DOHH2 (cell line): ENCODE measurements around the gene MARCHF9.

Source experiments
- CTCF ChIP-seq: fragments of 200-600 bp; sonication (generic); IDR thresholded peaks from one replicate; pipeline ENCODE4 v1.5.1; 2014; ENCODE audit warnings: antibody characterized with exemption, mild to moderate bottlenecking, low read depth, low read length; ENCODE audit not compliant: poor library complexity, severe bottlenecking
- EZH2phosphoT487 ChIP-seq: fragments of 200-600 bp; sonication (generic); IDR thresholded peaks from 2 replicates; pipeline ENCODE4 v1.6.1; 2017; ENCODE audit warnings: borderline replicate concordance, mild to moderate bottlenecking, antibody characterized with exemption, low read length, moderate library complexity, mixed read lengths

- TF ChIP-seq CTCF: no peak
- no peak for TF ChIP-seq EZH2phosphoT487
Observed at GRCh38 chr12:57722716-57723629, 31.9 kb upstream of the MARCHF9 start.
